HG03064 (cell line): ENCODE results near the gene TYRO3.

Experiments used
- ATAC-seq: cut with Tn5 transposase; IDR thresholded peaks from one replicate; pipeline ENCODE4 v1.9.1; 2021; ENCODE audit warnings: low read depth; ENCODE audit not compliant: unreplicated experiment

Gene TYRO3

GRCh38 chr15:41558400-41559238, at the start of gene TYRO3:
TYRO3 (plus strand) TSS chr15:41559212; CDS start chr15:41559258, 46 bp downstream.
- no peak for ATAC-seq

DNA sequence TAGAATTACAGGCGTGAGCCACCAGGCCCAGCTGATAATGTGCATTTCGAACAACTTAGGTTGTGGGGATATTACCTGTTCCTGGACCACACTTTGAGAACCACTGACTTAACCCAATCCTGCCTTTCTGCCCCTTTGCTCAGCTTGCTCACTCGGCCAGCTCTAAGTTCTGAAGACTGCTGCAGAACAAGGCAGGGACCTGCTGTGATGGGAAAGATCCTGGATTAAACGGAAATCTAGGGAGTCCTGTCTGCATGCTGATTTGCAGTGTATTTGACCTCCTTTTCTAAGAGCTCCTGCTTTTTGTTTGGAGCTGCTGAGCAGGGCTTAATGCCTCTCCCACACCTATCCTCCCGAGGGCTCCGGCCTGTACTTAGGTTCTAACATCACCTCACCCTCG, 48.3 kb upstream of the TYRO3 start:
- ATAC-seq: no peak

- no peak for ATAC-seq
Observed at GRCh38 chr15:41511331-41511898, 47.6 kb upstream of the TYRO3 start.

GRCh38 chr15:41511899-41512369, 47.1 kb upstream of the TYRO3 start:
- ATAC-seq: no peak

DNA sequence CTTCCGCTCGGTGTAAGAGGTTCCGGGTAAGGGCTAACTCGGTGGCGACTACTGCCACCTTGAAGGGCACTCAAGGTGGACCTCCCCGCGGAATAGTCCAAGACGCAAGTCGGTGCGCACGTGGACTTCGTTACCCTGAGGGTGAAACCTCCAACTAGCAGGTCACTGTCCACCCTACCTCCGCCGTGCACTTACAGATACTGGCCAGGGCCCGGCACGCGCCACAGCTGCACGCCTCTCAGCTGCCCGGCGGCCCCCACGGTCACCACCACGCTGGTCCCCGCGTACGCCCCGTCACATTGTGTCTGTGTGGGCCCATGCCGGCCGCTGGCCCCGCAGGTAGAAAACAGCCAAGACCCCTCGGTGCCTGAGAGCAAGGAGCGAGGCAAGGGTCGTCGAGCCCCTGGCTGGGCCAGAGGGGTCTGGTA, 46.5 kb upstream of the TYRO3 start:
- ATAC-seq: no peak

DNA sequence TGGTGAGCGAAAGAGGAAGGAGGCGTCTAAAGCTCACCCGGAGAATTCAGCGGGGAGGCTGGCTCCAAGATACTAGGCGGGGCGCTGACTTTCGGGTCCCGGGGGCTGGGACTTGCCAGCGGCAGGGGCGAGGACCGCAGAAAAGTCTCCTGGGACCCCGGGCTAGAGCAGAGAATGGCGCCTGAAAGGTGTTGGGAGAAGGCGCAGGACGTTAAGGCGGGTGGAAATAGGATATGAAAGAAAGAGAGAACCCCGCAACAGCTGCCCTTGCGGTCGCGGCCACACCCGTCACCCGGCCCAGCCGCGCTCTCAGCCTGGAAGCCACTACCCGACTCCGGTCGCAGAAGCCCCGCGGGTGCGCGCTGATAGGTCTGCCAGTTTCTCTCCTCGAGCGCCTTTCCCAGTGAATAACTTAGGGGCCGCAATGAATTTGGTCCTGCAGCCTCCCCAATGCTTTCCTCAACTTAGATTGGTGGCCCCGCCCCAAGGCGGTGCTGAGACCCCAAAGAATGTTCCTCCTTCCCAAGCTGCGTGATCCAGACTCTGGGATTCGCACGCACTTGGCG, 46.0 kb upstream of the TYRO3 start:
- no peak for ATAC-seq

DNA sequence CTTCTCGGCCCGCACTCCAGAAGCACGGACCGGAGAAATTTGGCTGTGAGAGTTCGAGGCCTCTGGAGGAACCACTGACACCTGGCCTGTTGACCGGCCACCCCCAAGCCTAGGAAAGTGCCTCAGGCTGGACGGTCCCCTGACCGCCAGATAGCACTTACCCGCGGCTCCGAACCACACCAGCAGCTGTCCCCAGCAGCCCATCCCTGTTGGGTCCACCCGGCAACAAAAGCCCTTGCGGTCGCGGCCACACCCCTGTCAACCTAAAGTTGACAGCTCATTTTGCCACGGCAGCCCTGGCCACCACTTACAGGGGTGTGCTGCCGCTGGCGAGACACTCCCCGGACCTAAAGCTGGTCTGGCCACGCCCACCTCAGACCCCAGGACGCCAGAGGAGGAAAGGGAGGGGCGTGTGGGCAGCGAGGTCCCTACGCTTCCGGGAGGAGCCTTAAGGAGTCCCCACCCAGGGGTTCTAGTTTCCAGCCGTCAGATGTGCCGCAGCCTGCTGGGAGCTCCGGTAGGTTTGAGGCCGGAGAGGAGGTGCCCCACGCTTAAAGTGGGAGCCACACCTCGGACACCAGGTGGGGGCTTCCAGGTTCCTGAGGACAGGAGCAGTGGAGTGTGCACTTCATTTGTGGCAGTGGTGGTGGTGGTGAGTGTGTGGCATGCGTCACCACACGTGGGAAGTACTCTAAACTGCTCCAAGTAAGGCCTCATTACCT, 45.3 kb upstream of the TYRO3 start, which contains the start of gene LTK:
Gene LTK, minus strand, starts transcription at position 322 of the 722 bp plus-strand sequence. Its CDS starts 118 bp downstream, at position 204.
- ATAC-seq: no peak

GRCh38 chr15:41517895-41518449, 41.0 kb upstream of the TYRO3 start:
- no peak for ATAC-seq

DNA sequence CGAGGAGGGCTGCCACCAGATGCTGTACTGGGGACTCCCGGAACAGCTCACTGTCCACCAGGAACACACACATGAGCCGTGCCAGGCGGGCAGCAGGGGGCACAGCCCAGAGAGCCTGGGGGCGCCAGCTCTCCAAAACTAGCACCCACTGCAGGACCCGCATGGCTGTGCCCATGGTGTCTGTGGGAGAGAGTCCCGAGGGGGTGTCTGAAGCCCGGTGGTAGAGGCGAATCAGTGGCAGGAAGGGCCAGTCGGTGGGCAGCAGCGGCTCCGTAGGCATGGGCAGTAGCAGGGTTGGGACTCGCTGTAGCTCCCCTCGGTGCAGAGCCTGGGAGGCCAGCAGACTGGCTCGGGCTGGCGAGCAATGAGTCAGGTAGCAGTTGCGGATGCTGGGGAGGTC, 38.4 kb upstream of the TYRO3 start:
- ATAC-seq: no peak

GRCh38 chr15:41521614-41522013, 37.4 kb upstream of the TYRO3 start:
- no peak for ATAC-seq

- ATAC-seq: no peak
Observed at GRCh38 chr15:41523097-41523496, 35.9 kb upstream of the TYRO3 start.

DNA sequence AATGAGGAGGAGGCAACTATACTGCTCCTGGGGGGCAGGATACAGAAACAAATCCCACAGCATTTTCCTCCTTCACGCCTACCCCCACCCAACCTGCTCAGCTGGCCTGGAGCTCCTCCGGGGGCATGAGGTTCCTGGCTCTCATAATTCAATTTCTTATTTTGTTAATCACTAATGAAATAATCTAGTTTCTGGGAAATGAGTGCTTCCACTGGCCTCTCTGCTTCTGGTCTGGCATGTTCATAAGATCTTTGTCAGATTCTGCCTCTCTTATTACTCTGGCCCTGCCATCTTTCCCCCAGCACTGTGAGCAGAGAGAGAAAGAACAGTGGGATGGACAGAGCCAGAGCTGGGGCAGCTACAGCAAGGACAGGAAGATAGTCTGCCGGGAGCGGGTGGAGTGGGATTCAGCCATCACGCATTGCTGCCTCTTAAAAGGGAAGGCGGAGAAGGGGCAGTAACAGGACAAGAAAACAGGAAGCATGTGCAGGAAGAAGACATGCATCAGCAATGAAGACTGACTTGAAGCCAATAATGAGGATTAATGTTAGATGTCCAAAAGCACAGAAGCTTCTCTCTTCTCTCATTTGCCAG, 28.6 kb upstream of the TYRO3 start:
- ATAC-seq: no peak

GRCh38 chr15:41535544-41535943, 23.5 kb upstream of the TYRO3 start:
- no peak for ATAC-seq

DNA sequence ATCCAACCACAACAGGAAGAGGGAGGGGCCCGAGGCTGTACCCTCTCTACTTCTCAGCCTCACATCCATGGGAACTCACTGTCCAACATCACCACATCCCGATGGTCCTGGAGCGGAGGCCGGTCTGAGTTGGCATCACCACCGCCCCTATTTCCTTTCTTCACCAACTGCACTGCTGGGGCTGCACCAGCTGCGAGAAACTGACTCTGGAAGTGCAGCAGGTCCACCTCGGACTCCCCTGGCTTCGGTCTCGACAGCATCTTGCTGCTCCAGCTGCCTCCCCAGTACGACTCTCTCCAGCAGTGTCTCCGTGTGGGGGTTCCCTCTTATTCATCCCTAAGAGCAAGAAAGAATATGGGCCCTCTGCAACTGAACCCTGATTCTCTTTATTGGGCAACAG, 22.1 kb upstream of the TYRO3 start:
- no peak for ATAC-seq

- ATAC-seq: no peak
Observed at GRCh38 chr15:41543521-41543870, 15.5 kb upstream of the TYRO3 start.

- no peak for ATAC-seq
Observed at GRCh38 chr15:41544650-41545015, 14.4 kb upstream of the TYRO3 start.

DNA sequence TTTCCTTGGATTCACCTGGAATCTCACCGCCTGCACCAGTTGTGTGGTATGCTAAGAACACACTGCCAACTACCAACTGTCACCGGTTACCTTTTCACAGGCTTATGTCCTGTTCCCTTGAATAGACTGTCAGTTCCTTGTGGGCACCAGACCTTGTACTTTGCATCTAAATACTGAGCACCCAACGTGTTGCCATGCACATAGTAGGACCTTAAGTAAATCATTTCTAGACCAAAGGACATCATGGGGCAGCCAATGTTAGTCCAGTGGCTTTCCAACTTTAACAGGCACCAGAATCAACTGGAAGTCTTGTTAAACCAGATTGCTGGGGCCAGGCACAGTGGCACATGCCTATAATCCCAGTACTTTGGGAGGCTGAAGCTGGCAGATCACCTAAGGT, 13.8 kb upstream of the TYRO3 start:
- no peak for ATAC-seq

GRCh38 chr15:41546851-41547786, 11.9 kb upstream of the TYRO3 start:
- ATAC-seq: no peak

GRCh38 chr15:41550066-41550775, 8.8 kb upstream of the TYRO3 start:
- ATAC-seq: no peak
